GM18867 (cell line): ENCODE results near the gene PCNX3.
A peak's percentile ranks its signal among the peaks of the same experiment; 100 is the strongest.
"Not testable (repeated sequence)": the region's sequence is repeated elsewhere in the genome, so short reads cannot be mapped to it uniquely, and the experiment has no call there.

Experiments used
- ATAC-seq: cut with Tn5 transposase; IDR thresholded peaks from one replicate; pipeline ENCODE4 v1.9.1; 2021; ENCODE audit warnings: mild to moderate bottlenecking, moderate library complexity; ENCODE audit not compliant: unreplicated experiment

The PCNX3 gene

GRCh38 chr11:65637794-65638419, 22.3 kb downstream of the PCNX3 start, which contains the start of gene SIPA1:
TSS of gene SIPA1 (plus strand) at chr11:65638101. CDS start at chr11:65640922, 2,821 bp downstream.
- peak; percentile 37 for ATAC-seq

- ATAC-seq: not testable (repeated sequence)
Observed at GRCh38 chr11:65639228-65639597, 23.6 kb downstream of the PCNX3 start.

- peak; percentile 43 for ATAC-seq
Observed at GRCh38 chr11:65639623-65640482, 24.3 kb downstream of the PCNX3 start.

- no peak for ATAC-seq
Observed at GRCh38 chr11:65640483-65641296, 25.1 kb downstream of the PCNX3 start.

GRCh38 chr11:65641297-65642013, 25.9 kb downstream of the PCNX3 start:
- ATAC-seq: no peak

- ATAC-seq: no peak
Observed at GRCh38 chr11:65642014-65642671, 26.6 kb downstream of the PCNX3 start.

GRCh38 chr11:65643971-65644370, 28.4 kb downstream of the PCNX3 start:
- no peak for ATAC-seq

GRCh38 chr11:65644837-65645236, 29.3 kb downstream of the PCNX3 start:
- no peak for ATAC-seq

- ATAC-seq: no peak
Observed at GRCh38 chr11:65645710-65646109, 30.1 kb downstream of the PCNX3 start.

GRCh38 chr11:65646288-65646957, 30.8 kb downstream of the PCNX3 start:
- no peak for ATAC-seq

- ATAC-seq: no peak
Observed at GRCh38 chr11:65646958-65647701, 31.6 kb downstream of the PCNX3 start.

GRCh38 chr11:65648997-65649493, 33.5 kb downstream of the PCNX3 start:
- ATAC-seq: no peak

- no peak for ATAC-seq
Observed at GRCh38 chr11:65649656-65650546, 34.3 kb downstream of the PCNX3 start.

- no peak for ATAC-seq
Observed at GRCh38 chr11:65650547-65651338, 35.2 kb downstream of the PCNX3 start.

- ATAC-seq: no peak
Observed at GRCh38 chr11:65651339-65651588, 35.7 kb downstream of the PCNX3 start.

- ATAC-seq: no peak
Observed at GRCh38 chr11:65651589-65652510, 36.3 kb downstream of the PCNX3 start.
